ENCODE results near the gene AQP9. TPM values are rescaled to one million over a fixed set of nuclear protein-coding genes. Genes with fewer than 3 reads are reported as not detected.

The AQP9 gene
- total RNA-seq, 1 donor = under 0.01 TPM

- no peak overlapping the region for H3K27ac ChIP-seq (ENCODE audit: low read depth, low read length)
- no peak overlapping the region for H2AFZ ChIP-seq (ENCODE audit: low read length)
- H3K4me1 ChIP-seq (ENCODE audit: insufficient read depth, low read length) = no peaks in the 10 kb centered on the region
- H3K79me2 ChIP-seq (ENCODE audit: insufficient read depth, low read length) = no peaks in the 10 kb centered on the region
- no peaks in the 10 kb centered on the region for H3K36me3 ChIP-seq (ENCODE audit: insufficient read depth, low read length)
- H3K4me2 ChIP-seq (ENCODE audit: insufficient read depth, low read length) = no peak overlapping the region
- no peak for TF ChIP-seq CTCF (IDR thresholded peaks at IDR 0.05; ENCODE audit: extremely low read depth, low read depth, low read length)
- H4K20me1 ChIP-seq (ENCODE audit: insufficient read depth, low read length) = no peaks in the 10 kb centered on the region
- H3K9me3 ChIP-seq (ENCODE audit: low read depth, low read length) = no peaks in the 10 kb centered on the region
- H3K27me3 ChIP-seq (ENCODE audit: insufficient read depth, low read length) = peaks cover 10% of the 10 kb centered on the region
- DNase-seq (ENCODE audit: insufficient read length, low spot score, missing footprints) = no peak
- no peak overlapping the region for H3K4me3 ChIP-seq (ENCODE audit: insufficient read depth, low read length)
Measured at GRCh38 chr15:58118272-58118671, 19.9 kb upstream of the AQP9 start.

DNA sequence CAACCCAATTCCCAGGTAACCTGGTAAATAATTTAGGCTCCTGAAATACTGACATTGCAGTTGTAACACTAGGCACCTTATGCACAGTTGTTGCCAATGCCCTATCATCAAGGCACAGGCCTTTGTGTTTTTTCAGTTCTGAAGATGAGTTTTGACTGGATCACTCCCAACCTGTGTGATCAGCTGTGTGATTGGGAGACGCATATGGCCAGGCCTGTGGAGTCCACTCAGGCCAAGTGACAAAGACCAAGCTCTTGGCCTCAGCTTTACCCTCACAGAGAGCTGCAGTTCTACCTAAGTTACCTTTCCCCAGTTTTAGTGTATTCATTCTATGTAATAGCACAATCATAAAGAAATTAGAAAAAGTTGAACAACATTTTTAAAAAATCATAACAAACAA, 19.2 kb upstream of the AQP9 start:
- no peak overlapping the region for H2AFZ ChIP-seq (ENCODE audit: low read length)
- no peak for DNase-seq (ENCODE audit: insufficient read length, low spot score, missing footprints)
- no peaks in the 10 kb centered on the region for H3K9me3 ChIP-seq (ENCODE audit: low read depth, low read length)
- H3K27ac ChIP-seq (ENCODE audit: low read depth, low read length) = no peak overlapping the region
- H4K20me1 ChIP-seq (ENCODE audit: insufficient read depth, low read length) = no peaks in the 10 kb centered on the region
- H3K79me2 ChIP-seq (ENCODE audit: insufficient read depth, low read length) = no peaks in the 10 kb centered on the region
- no peak overlapping the region for H3K4me3 ChIP-seq (ENCODE audit: insufficient read depth, low read length)
- no peak for TF ChIP-seq CTCF (IDR thresholded peaks at IDR 0.05; ENCODE audit: extremely low read depth, low read depth, low read length)
- no peaks in the 10 kb centered on the region for H3K4me1 ChIP-seq (ENCODE audit: insufficient read depth, low read length)
- no peak overlapping the region for H3K4me2 ChIP-seq (ENCODE audit: insufficient read depth, low read length)
- peaks cover 10% of the 10 kb centered on the region for H3K27me3 ChIP-seq (ENCODE audit: insufficient read depth, low read length)
- no peaks in the 10 kb centered on the region for H3K36me3 ChIP-seq (ENCODE audit: insufficient read depth, low read length)

- no peak for DNase-seq (ENCODE audit: insufficient read length, low spot score, missing footprints)
- TF ChIP-seq CTCF (IDR thresholded peaks at IDR 0.05; ENCODE audit: extremely low read depth, low read depth, low read length) = no peak
- Histone ChIP-seq H3K27me3 (ENCODE audit: insufficient read depth, low read length) (peaks cover 7% of the 10 kb centered on the region), H3K27ac (ENCODE audit: low read depth, low read length) (no peak overlapping the region), H4K20me1 (ENCODE audit: insufficient read depth, low read length) (no peaks in the 10 kb centered on the region), H2AFZ (ENCODE audit: low read length) (no peak overlapping the region), H3K4me2 (ENCODE audit: insufficient read depth, low read length) (no peak overlapping the region), H3K4me3 (ENCODE audit: insufficient read depth, low read length) (no peak overlapping the region), H3K36me3 (ENCODE audit: insufficient read depth, low read length) (no peaks in the 10 kb centered on the region), H3K4me1 (ENCODE audit: insufficient read depth, low read length) (no peaks in the 10 kb centered on the region), H3K79me2 (ENCODE audit: insufficient read depth, low read length) (no peaks in the 10 kb centered on the region), H3K9me3 (ENCODE audit: low read depth, low read length) (no peaks in the 10 kb centered on the region)
Measured at GRCh38 chr15:58124585-58124984, 13.6 kb upstream of the AQP9 start.

DNA sequence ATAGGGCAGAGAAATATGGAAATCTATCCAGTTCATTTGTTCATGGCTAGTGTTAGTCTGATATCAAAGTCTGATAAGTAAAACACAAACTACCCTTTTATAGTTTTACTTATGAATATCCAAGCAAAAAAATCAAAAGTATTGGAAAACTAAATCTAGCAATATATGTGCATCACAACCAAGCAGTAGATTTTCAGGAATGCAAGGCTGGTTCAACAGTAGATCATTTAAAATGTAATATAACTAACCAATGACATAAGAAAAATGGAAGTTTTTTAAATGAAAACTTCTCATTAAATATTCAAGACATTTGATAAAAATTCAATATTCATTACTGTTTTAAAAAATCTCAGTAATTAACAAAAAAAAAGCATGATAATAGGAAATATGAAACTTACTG, 12.8 kb upstream of the AQP9 start:
- Histone ChIP-seq H3K79me2 (ENCODE audit: insufficient read depth, low read length) (no peaks in the 10 kb centered on the region), H3K27ac (ENCODE audit: low read depth, low read length) (no peak overlapping the region), H3K27me3 (ENCODE audit: insufficient read depth, low read length) (peaks cover 4% of the 10 kb centered on the region), H4K20me1 (ENCODE audit: insufficient read depth, low read length) (no peaks in the 10 kb centered on the region), H3K4me3 (ENCODE audit: insufficient read depth, low read length) (no peak overlapping the region), H3K36me3 (ENCODE audit: insufficient read depth, low read length) (no peaks in the 10 kb centered on the region), H3K4me1 (ENCODE audit: insufficient read depth, low read length) (no peaks in the 10 kb centered on the region), H3K9me3 (ENCODE audit: low read depth, low read length) (no peaks in the 10 kb centered on the region), H3K4me2 (ENCODE audit: insufficient read depth, low read length) (no peak overlapping the region), H2AFZ (ENCODE audit: low read length) (no peak overlapping the region)
- no peak for TF ChIP-seq CTCF (IDR thresholded peaks at IDR 0.05; ENCODE audit: extremely low read depth, low read depth, low read length)
- DNase-seq (ENCODE audit: insufficient read length, low spot score, missing footprints) = no peak
